Smooth muscle cell (in vitro differentiated cells): ENCODE data around the gene RADX. TPM values are rescaled to one million over a fixed set of nuclear protein-coding genes. Genes with fewer than 3 reads are reported as not detected.

ENCODE experiments used
- DNase-seq: peaks from one replicate; lab custom pipeline; 2025; ENCODE audit not compliant: unreplicated experiment; lab: John Stamatoyannopoulos, UW
- H2AFZ ChIP-seq: fragments of 200-600 bp; sonication (generic); 2 replicates; pipeline ENCODE4 v1.6.0; 2016; ENCODE audit warnings: antibody characterized with exemption, low read depth, mild to moderate bottlenecking
- H3F3A ChIP-seq: fragments of 200-600 bp; sonication (generic); 2 replicates; pipeline ENCODE4 v1.6.0; 2017; ENCODE audit warnings: antibody characterized with exemption, low read depth
- H3K27ac ChIP-seq: fragments of 200-600 bp; sonication (generic); 2 replicates; pipeline ENCODE4 v1.5.1; 2016; ENCODE audit warnings: low read depth, mild to moderate bottlenecking
- H3K27me3 ChIP-seq: fragments of 200-600 bp; sonication (generic); 2 replicates; pipeline ENCODE4 v1.6.1; 2016; ENCODE audit warnings: low read depth, mild to moderate bottlenecking
- H3K36me3 ChIP-seq: fragments of 200-600 bp; sonication (generic); 2 replicates; pipeline ENCODE4 v1.5.1; 2016; ENCODE audit warnings: low read depth
- H3K4me1 ChIP-seq: fragments of 200-600 bp; sonication (generic); 2 replicates; pipeline ENCODE4 v1.5.1; 2016; ENCODE audit warnings: low read depth
- H3K4me2 ChIP-seq: fragments of 200-600 bp; sonication (generic); 2 replicates; pipeline ENCODE4 v1.6.0; 2016; ENCODE audit warnings: mild to moderate bottlenecking
- H3K4me3 ChIP-seq: fragments of 200-600 bp; sonication (generic); 2 replicates; pipeline ENCODE4 v1.5.1; 2016; ENCODE audit warnings: mild to moderate bottlenecking
- H3K79me2 ChIP-seq: fragments of 200-600 bp; sonication (generic); 2 replicates; pipeline ENCODE4 v1.6.0; 2016; ENCODE audit warnings: low read depth, mild to moderate bottlenecking
- H3K9ac ChIP-seq: fragments of 200-600 bp; sonication (generic); 2 replicates; pipeline ENCODE4 v1.6.0; 2016; ENCODE audit warnings: low read depth
- H3K9me3 ChIP-seq: fragments of 200-600 bp; sonication (generic); replicated peaks from 2 replicates; pipeline ENCODE4 v1.5.1; 2016; ENCODE audit warnings: low read depth
- H4K20me1 ChIP-seq: fragments of 200-600 bp; sonication (generic); 2 replicates; pipeline ENCODE4 v1.6.0; 2016; ENCODE audit warnings: low read depth
- WGBS: methylation state at CpG from one replicate; pipeline ENCODE4 v1.1.7; 2016; ENCODE audit warnings: low lambda C conversion rate; 5-methylcytosine and 5-hydroxymethylcytosine counted together
- polyA plus RNA-seq: library from polyadenylated mRNA; unstranded; fragments of >200 nt; fragmentation: Nextera tagmentation; extraction: Ambion mirVana; gene quantifications from 2 replicates; pipeline ENCODE4 v1.2.1, GENCODE V29; 2016
- total RNA-seq: library from RNA; depleted of rRNA; stranded (reverse); fragments of >200 nt; gene quantifications from 2 replicates; pipeline ENCODE4 v1.2.3, GENCODE V29; 2014
- TF ChIP-seq, protein P1 (sequence below): fragments of 200-600 bp; sonication (generic); IDR thresholded peaks from 2 replicates; pipeline ENCODE4 v1.5.1; 2017; ENCODE audit warnings: borderline replicate concordance, mild to moderate bottlenecking, antibody characterized with exemption; ENCODE audit not compliant: insufficient read depth, poor library complexity, severe bottlenecking

Gene RADX
- total and polyA plus RNA-seq, 2 experiments from 2014 or later, result 1.3 to 7.2 TPM

DNA sequence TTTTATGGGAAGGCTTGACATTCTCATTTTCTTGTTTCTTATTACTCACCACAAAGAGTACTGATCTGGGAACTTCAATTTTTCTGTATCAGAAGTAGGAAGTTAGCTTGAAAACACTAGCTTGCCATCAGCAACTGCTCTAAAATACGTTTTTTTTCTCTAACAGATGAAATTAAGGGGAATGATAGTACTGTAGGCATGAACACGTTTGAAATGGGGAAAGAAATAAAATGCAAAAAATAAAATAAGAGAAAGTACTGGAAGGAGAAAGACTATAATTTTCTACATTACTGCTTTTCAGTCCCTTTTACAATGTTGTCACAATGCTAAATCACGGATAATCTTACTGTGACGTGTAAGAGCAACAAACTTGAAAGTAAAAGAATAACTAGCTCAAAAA is 1.5 kb downstream of the RADX start:
- WGBS, result 39% methylated on average over 4 of the region's 4 CpGs
- Histone ChIP-seq H3K4me1 (no peaks in the 10 kb centered on the region), H3K79me2 (no peaks in the 10 kb centered on the region), H3K27ac (no peak overlapping the region), H2AFZ (peak overlapping the region; percentile 81), H3K27me3 (peaks cover 4% of the 10 kb centered on the region), H4K20me1 (no peaks in the 10 kb centered on the region), H3K9me3 (no peaks in the 10 kb centered on the region), H3K4me2 (peak overlapping the region; percentile 84), H3K9ac (no peak overlapping the region), H3K4me3 (peak overlapping the region; percentile 58), H3F3A (no peaks in the 10 kb centered on the region), H3K36me3 (no peaks in the 10 kb centered on the region)
- TF ChIP-seq, protein P1, sequence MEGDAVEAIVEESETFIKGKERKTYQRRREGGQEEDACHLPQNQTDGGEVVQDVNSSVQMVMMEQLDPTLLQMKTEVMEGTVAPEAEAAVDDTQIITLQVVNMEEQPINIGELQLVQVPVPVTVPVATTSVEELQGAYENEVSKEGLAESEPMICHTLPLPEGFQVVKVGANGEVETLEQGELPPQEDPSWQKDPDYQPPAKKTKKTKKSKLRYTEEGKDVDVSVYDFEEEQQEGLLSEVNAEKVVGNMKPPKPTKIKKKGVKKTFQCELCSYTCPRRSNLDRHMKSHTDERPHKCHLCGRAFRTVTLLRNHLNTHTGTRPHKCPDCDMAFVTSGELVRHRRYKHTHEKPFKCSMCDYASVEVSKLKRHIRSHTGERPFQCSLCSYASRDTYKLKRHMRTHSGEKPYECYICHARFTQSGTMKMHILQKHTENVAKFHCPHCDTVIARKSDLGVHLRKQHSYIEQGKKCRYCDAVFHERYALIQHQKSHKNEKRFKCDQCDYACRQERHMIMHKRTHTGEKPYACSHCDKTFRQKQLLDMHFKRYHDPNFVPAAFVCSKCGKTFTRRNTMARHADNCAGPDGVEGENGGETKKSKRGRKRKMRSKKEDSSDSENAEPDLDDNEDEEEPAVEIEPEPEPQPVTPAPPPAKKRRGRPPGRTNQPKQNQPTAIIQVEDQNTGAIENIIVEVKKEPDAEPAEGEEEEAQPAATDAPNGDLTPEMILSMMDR, result no peak
- no peak for DNase-seq

GRCh38 chrX:106615041-106615440 is 3.3 kb downstream of the RADX start:
- H3F3A ChIP-seq, result no peaks in the 10 kb centered on the region
- H3K36me3 ChIP-seq, result no peaks in the 10 kb centered on the region
- H3K4me2 ChIP-seq, result no peak overlapping the region
- H3K27ac ChIP-seq, result no peak overlapping the region
- H3K27me3 ChIP-seq, result peaks cover 4% of the 10 kb centered on the region
- H3K79me2 ChIP-seq, result no peaks in the 10 kb centered on the region
- H3K4me3 ChIP-seq, result no peak overlapping the region
- H2AFZ ChIP-seq, result no peak overlapping the region
- no peaks in the 10 kb centered on the region for H4K20me1 ChIP-seq
- no peak for DNase-seq
- H3K4me1 ChIP-seq, result no peaks in the 10 kb centered on the region
- TF ChIP-seq, protein P1, result no peak
- no peak overlapping the region for H3K9ac ChIP-seq
- no peaks in the 10 kb centered on the region for H3K9me3 ChIP-seq
- WGBS, result 67% methylated on average over 7 of the region's 7 CpGs

GRCh38 chrX:106619797-106620196 is 8.0 kb downstream of the RADX start:
- TF ChIP-seq, protein P1, result peak; percentile 26
- no peaks in the 10 kb centered on the region for H3K4me1 ChIP-seq
- H3K79me2 ChIP-seq, result no peaks in the 10 kb centered on the region
- H3K36me3 ChIP-seq, result no peaks in the 10 kb centered on the region
- H4K20me1 ChIP-seq, result no peaks in the 10 kb centered on the region
- no peak for DNase-seq
- 63% methylated on average over 3 of the region's 3 CpGs for WGBS
- H3K9ac ChIP-seq, result no peak overlapping the region
- H3K4me2 ChIP-seq, result no peak overlapping the region
- no peak overlapping the region for H3K4me3 ChIP-seq
- H2AFZ ChIP-seq, result no peak overlapping the region
- no peaks in the 10 kb centered on the region for H3K9me3 ChIP-seq
- H3K27me3 ChIP-seq, result no peaks in the 10 kb centered on the region
- no peak overlapping the region for H3K27ac ChIP-seq
- H3F3A ChIP-seq, result no peaks in the 10 kb centered on the region

DNA sequence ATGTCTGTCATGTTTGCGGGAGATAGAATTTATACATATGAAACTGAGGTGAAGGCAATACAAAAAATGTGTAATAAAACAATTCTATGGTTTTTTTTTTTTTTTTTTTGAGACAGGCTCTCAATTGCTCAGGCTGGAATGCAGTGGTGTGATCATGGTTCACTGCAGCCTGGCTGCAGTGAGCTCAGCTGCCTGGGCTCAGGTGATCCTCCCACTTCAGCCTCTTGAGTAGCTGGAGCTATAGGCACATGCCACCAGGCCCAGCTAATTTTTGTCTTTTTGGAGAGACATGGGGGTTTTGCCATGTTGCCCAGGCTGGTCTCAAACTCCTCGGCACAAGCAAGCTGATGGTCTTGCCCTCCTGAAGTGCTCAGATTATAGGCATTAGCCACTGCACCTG is 10.1 kb downstream of the RADX start:
- Histone ChIP-seq H3F3A (no peaks in the 10 kb centered on the region), H3K4me1 (no peaks in the 10 kb centered on the region), H3K4me2 (no peak overlapping the region), H3K9ac (no peak overlapping the region), H2AFZ (no peak overlapping the region), H3K27me3 (no peaks in the 10 kb centered on the region), H3K9me3 (no peaks in the 10 kb centered on the region), H3K27ac (no peak overlapping the region), H3K36me3 (no peaks in the 10 kb centered on the region), H3K4me3 (no peak overlapping the region), H3K79me2 (no peaks in the 10 kb centered on the region), H4K20me1 (no peaks in the 10 kb centered on the region)
- WGBS, result 79% methylated on average over 2 of the region's 2 CpGs
- TF ChIP-seq, protein P1, result no peak
- no peak for DNase-seq
